ENCODE data around the gene TSPAN32.

The TSPAN32 gene

DNA sequence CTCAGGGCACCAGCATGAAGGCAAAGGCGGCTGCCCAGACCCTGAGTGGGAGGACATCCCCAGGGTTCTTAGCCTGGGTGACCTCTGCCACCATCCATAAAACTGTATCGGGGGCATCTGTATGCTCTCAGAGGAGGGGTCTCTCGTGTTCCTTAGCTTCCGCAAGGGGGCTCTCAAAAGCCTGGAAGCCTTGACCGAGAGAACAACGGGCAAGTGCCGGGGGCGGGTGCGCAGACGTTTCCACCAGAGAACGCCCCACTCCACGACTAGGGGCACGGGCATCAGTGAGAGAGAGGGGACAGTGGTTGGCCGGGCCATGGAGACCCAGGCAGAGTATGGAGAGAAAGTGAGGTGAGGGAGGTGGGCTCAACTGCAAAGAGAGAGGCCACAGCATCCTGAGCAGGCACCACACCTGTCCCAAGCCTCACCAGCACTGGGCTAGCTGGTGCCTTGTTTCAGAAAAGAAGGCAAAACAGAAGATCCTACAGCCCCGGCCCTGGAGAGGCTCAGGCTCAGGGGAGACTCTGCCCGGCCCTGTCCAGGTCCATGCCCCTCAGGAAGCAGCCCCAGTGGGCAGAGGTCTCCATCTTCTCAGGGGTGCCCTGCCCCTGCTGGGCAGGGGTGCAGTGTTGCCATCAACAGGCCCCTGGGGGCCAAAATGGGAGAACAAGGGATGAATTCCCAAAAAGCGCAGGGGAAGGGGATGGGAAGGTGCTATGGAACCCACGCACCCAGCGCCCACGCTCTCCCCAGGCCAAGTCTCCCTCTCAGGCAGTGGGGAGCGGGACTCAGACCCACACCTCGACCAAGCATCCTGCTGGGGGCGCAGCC, 5.9 kb downstream of the TSPAN32 start:
- TF ChIP-seq POLR2AphosphoS5 (IDR thresholded peaks at IDR 0.05; ENCODE audit: low read depth, low read length) (no peak), POLR2A (IDR thresholded peaks at IDR 0.05; ENCODE audit: low read depth, low read length) (no peak), TAF1 (IDR thresholded peaks at IDR 0.05; ENCODE audit: borderline replicate concordance, low read depth, low read length) (no peak)
- FAIRE-seq (no peak), DNase-seq (ENCODE audit: insufficient read length) (no peak)

DNA sequence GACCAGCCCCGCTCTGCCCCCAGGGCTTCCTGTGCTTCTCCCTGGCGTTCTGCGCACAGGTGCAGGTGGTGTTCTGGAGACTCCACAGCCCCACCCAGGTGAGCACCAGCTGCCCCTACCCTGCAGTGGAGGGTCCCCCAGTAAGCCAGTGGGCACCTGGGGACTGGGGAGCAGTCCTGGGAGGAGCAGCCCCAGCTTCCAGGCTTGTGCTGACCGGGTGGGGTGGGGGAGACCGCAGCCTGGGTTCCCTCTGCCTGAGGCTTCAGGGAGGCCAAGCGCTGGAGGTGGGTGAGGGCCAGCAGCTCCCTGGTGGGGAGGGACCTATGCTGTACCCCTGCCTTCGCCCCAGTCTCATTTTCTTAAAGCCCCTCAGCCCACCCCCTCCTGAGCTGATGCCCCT, 6.9 kb downstream of the TSPAN32 start:
- no peak for FAIRE-seq
- no peak for DNase-seq (ENCODE audit: insufficient read length)
- TF ChIP-seq POLR2A (IDR thresholded peaks at IDR 0.05; ENCODE audit: low read depth, low read length) (no peak), TAF1 (IDR thresholded peaks at IDR 0.05; ENCODE audit: borderline replicate concordance, low read depth, low read length) (no peak), POLR2AphosphoS5 (IDR thresholded peaks at IDR 0.05; ENCODE audit: low read depth, low read length) (no peak)

DNA sequence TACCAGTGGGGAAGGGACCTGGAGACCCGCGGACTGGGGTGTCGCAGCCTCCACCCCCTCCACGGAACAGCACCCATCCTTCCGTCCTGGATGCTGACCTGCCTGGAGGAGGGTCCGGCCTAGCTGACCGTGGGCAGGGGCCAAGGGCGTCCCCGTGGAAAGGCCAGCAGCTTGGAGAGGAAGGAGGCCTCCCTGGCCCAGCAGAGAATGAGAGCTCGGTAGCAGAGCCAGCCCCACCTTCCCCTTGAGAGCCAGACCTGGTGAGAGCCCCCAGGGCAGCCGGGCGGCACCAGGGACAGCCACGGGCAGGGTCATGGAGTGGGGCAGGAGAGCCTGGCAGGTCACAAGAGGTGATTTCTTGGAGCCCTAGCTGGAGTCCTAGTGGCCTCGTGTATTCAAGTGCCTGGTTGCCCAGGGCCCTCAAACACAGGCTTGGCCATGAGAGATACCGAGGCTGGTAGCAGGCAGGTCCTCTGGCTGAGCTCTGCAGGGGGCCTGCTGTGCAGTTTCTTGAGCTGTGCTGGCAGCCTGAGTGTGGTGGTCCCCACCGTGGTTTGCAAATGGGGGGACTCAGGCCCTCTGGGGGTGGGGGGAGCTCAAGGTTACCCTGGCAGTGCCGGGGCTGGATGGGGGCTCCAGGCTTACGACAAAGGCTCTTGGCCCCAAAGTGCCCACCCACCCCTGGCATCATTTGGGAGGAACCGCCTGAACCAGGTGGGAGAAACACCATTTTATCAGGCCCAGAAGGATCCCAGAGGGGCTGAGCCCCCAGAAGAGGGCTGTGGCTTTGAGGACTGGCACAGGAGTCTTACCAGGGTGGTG, 7.6 kb downstream of the TSPAN32 start:
- DNase-seq (ENCODE audit: insufficient read length) (no peak), FAIRE-seq (no peak)
- no peak for TF ChIP-seq POLR2AphosphoS5 (IDR thresholded peaks at IDR 0.05; ENCODE audit: low read depth, low read length)
- TF ChIP-seq POLR2A (IDR thresholded peaks at IDR 0.05; ENCODE audit: low read depth, low read length), result no peak
- no peak for TF ChIP-seq TAF1 (IDR thresholded peaks at IDR 0.05; ENCODE audit: borderline replicate concordance, low read depth, low read length)

DNA sequence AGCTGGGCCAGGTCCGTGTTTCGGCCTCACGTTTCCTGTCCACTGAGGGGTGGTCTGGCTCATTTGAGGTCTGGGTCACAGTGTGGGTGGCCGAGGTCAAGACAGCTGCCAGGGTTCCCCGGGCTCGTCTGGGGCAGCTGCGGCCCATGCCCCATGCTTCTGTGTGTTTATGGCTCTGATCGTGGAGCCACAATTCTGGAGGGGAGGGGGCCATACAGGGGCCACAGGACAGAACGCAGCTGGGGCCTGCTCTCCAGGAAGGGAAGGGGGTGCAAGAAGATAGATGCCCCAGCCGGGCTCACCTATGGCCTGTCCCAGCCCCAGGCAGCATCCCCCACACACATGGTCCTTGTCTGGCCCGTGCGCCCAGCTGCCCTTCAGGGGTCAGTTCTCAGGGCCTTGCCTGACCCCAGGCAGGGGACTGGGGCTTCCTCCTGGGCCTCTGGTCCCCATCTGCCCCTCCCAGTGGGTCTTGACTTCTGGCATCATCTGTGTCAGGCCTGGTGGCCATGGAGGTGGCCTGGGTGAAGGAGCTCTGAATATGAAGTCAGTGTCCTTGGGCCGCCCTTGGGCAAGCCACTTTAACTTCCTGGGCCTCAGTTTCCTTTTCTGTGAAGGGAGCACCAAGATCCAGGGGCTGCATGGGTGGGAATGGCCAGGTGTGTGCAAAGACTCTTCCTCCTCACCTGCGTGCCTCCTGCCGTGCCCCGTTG, 8.4 kb downstream of the TSPAN32 start:
- TF ChIP-seq TAF1 (IDR thresholded peaks at IDR 0.05; ENCODE audit: borderline replicate concordance, low read depth, low read length), result no peak
- no peak for TF ChIP-seq POLR2AphosphoS5 (IDR thresholded peaks at IDR 0.05; ENCODE audit: low read depth, low read length)
- TF ChIP-seq POLR2A (IDR thresholded peaks at IDR 0.05; ENCODE audit: low read depth, low read length), result no peak
- DNase-seq (ENCODE audit: insufficient read length) (no peak), FAIRE-seq (no peak)

DNA sequence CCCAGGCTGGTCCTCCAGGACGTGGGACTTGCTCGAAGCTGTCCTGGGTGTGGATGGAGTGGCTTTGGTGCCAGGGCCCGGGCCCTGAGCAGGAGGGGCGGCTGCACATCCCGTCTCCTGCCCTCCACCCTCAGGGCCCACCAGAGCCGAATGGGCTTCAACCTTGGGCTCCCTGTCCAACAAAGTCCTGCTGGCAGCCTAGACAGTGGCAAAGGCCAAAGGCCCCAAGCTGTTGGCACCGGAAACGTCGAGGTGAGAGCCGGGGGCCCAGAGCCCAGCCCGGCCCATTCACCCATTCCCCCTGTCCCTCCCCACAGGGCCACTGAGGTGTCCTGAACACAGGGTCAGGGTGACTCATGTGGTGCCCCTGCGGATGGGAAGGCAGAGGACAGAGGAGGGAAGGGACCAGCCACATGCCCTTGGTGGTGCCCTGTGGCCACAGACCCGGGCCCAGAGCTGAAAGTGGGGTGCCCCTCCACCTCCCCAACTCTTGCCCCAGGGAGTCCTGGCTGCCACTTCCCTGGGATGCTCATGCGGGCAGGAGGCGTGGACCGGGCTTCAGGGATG, 9.1 kb downstream of the TSPAN32 start:
- DNase-seq (ENCODE audit: insufficient read length) (no peak), FAIRE-seq (no peak)
- TF ChIP-seq TAF1 (IDR thresholded peaks at IDR 0.05; ENCODE audit: borderline replicate concordance, low read depth, low read length) (no peak), POLR2AphosphoS5 (IDR thresholded peaks at IDR 0.05; ENCODE audit: low read depth, low read length) (no peak), POLR2A (IDR thresholded peaks at IDR 0.05; ENCODE audit: low read depth, low read length) (no peak)

DNA sequence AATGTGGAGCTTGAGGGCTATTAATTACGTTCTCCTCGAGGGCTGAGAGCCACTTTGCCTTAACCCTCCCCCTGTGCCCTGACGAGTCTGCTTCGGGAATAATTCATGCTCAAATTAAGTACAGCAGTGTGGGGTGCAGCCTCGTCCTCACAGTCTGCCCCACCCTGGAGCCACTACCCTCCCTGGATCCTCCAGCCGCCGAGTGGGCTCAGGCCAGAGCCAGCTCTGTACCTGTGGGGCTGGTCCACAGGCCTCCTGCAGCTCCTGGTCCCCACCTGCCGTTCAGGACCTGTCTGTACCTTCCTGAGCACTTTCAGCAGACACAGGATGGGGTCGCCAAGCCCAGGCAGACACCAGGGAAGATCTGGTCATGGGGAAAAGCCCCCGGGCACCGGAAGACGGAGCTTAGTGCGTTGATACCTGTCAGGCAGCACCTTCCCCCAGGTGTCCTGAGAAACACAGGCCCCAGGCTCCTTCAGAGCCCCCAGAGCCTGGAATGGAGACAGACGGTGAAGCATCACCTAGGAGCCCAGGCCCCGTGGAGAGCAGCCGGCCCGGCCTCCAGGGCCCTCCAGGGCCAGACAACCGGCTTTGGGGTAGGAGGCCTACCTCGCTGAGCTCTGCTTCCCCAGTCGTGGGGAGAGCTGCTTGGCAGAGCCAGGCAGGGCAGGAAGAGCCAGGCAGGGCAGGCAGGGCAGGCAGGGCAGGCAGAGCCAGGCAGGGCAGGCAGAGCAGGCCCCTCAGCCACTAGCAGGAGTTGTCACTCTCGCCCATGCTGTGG, 9.7 kb downstream of the TSPAN32 start:
- TF ChIP-seq POLR2A (IDR thresholded peaks at IDR 0.05; ENCODE audit: low read depth, low read length), result no peak
- TF ChIP-seq POLR2AphosphoS5 (IDR thresholded peaks at IDR 0.05; ENCODE audit: low read depth, low read length), result no peak
- TF ChIP-seq TAF1 (IDR thresholded peaks at IDR 0.05; ENCODE audit: borderline replicate concordance, low read depth, low read length), result no peak
- DNase-seq (ENCODE audit: insufficient read length), result no peak
- FAIRE-seq, result no peak

DNA sequence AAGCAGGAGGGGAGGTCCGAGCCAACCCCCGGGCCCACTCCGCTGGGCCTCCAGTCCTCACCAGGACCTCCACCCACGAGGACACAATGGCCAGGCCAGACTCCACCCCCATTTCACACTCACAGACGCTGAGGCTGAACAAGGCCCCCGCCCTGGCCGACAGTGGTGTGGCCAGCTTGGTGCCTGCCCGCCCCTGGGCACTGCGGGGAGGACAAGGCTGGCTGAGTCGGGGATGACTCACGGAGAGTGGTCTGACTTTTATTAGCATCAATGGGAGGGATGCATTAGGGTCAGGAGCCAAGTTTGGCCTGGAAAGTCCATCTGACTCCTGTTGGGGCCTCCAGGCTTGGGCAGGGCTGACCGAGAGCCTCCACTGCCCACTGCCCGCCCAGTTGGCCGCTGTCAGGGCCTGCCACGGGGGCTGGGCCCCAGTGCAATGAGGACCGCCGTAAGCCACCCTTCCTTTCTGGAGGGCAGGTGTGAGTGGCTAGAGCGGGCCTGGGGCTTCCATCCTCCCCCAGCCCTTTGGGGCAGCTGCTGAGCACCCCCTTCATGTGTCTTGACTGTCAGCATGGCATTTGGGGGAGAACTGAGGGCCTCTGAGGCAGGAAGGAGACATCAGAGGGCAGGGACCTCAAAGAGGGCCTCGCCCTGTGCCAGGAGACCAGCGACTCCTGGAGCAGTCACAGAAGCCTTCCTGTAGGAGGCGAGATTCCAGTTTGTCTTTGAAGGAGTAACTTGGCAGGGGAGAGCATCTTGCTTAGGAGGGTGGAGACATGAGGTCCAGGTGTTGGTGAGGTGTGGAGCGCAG, 10.6 kb downstream of the TSPAN32 start:
- TF ChIP-seq TAF1 (IDR thresholded peaks at IDR 0.05; ENCODE audit: borderline replicate concordance, low read depth, low read length), result no peak
- no peak for TF ChIP-seq POLR2AphosphoS5 (IDR thresholded peaks at IDR 0.05; ENCODE audit: low read depth, low read length)
- no peak for TF ChIP-seq POLR2A (IDR thresholded peaks at IDR 0.05; ENCODE audit: low read depth, low read length)
- FAIRE-seq (no peak), DNase-seq (ENCODE audit: insufficient read length) (no peak)

DNA sequence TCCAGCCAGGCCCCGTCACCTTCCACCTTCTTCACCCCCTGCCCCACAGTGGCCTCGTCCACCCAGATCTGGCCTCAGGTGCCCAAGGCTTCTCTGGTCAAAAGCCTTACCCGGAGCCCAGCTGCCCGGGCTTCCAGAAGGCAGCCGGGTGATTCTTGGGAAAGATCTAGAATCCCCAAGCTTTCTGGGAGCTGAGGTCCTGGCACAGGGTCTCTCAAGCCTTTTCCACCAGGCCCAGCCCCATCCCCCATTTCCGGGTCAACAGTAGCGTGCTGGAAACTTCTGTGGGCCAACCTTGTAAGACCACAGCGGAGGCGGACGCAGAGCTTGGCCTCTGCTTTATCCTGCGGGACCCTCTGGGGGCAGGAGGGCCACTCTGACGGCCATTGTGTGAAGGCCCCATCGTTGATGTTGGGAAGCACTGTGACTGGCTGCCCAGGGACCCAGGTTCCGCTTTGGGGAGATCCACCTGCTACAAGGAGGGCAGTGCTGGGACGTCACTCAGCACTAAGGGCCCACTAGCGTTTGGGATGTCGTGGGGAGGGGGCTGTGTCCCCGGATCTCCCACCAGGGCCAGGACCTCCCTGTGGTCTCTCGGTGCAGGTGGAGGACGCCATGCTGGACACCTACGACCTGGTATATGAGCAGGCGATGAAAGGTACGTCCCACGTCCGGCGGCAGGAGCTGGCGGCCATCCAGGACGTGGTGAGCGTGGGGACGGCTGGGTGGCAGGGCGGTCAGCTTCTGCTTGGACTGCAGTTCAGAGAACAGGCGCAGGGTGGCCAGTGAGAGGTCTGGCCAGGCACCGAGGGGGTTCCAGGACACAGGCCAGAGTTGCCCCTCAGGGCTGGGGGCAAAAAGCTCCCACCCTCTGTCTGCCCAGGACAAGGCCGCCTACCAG, 11.5 kb downstream of the TSPAN32 start:
- no peak for TF ChIP-seq POLR2AphosphoS5 (IDR thresholded peaks at IDR 0.05; ENCODE audit: low read depth, low read length)
- no peak for TF ChIP-seq POLR2A (IDR thresholded peaks at IDR 0.05; ENCODE audit: low read depth, low read length)
- no peak for TF ChIP-seq TAF1 (IDR thresholded peaks at IDR 0.05; ENCODE audit: borderline replicate concordance, low read depth, low read length)
- FAIRE-seq (no peak), DNase-seq (ENCODE audit: insufficient read length) (no peak)

DNA sequence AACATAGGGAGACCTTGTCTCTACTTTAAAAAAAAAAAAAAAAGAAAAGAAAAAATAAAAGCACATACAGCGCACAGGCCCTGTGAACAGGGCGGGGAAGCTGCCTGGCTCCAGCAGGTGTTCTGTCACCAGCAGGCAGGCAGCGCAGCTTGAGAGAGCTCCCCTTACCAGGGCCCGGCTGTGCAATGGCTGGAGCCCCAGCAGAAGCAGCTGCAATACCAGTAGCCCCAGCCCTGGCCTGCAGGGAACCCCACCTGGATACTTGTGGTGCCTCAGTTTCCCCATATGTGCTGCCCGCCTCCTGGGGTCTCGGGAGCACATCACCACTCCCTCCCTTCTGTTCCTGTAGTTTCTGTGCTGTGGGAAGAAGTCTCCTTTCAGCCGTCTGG, 12.3 kb downstream of the TSPAN32 start:
- TF ChIP-seq POLR2AphosphoS5 (IDR thresholded peaks at IDR 0.05; ENCODE audit: low read depth, low read length) (no peak), POLR2A (IDR thresholded peaks at IDR 0.05; ENCODE audit: low read depth, low read length) (no peak), TAF1 (IDR thresholded peaks at IDR 0.05; ENCODE audit: borderline replicate concordance, low read depth, low read length) (no peak)
- no peak for FAIRE-seq
- DNase-seq (ENCODE audit: insufficient read length), result no peak

All from GM12892 (cell line).